Measurements from ENCODE around the gene TRAPPC8.
"Not testable (repeated sequence)": the region's sequence is repeated elsewhere in the genome, so short reads cannot be mapped to it uniquely, and the experiment has no call there.

TRAPPC8 gene

GRCh38 chr18:31901063-31901462 lies 41.9 kb downstream of the TRAPPC8 start:
- no peaks in the 10 kb centered on the region for H3K27me3 Mint-ChIP-seq
- H3K27ac Mint-ChIP-seq: peak overlapping the region in 1 of 2 donors; percentile 62
- no peak overlapping the region for H3K4me3 Mint-ChIP-seq
- ATAC-seq: no peak
- H3K4me1 Mint-ChIP-seq: no peaks in the 10 kb centered on the region
- no peak for DNase-seq
- no peaks in the 10 kb centered on the region for H3K9me3 Mint-ChIP-seq

- not testable (repeated sequence) for H3K9me3 Mint-ChIP-seq, H3K4me1 Mint-ChIP-seq, ATAC-seq, H3K27me3 Mint-ChIP-seq, DNase-seq, H3K4me3 Mint-ChIP-seq
- H3K27ac Mint-ChIP-seq: peak overlapping the region in 1 of 2 donors; percentile 63
Observed at GRCh38 chr18:31899771-31900170, 43.2 kb downstream of the TRAPPC8 start.

- no peak overlapping the region for H3K27ac Mint-ChIP-seq
Observed at GRCh38 chr18:31892936-31893335, 50.0 kb downstream of the TRAPPC8 start.

GRCh38 chr18:31891566-31891965 lies 51.4 kb downstream of the TRAPPC8 start:
- H3K9me3 Mint-ChIP-seq: no peaks in the 10 kb centered on the region
- no peak overlapping the region for H3K4me3 Mint-ChIP-seq
- no peak for DNase-seq
- H3K27ac Mint-ChIP-seq: no peak overlapping the region
- ATAC-seq: no peak
- no peaks in the 10 kb centered on the region for H3K4me1 Mint-ChIP-seq
- no peaks in the 10 kb centered on the region for H3K27me3 Mint-ChIP-seq

More at GRCh38 chr18:31892936-31893335, 50.0 kb downstream of the TRAPPC8 start:
- DNase-seq: no peak
- no peaks in the 10 kb centered on the region for H3K27me3 Mint-ChIP-seq
- no peaks in the 10 kb centered on the region for H3K9me3 Mint-ChIP-seq
- H3K4me3 Mint-ChIP-seq: no peak overlapping the region
- no peaks in the 10 kb centered on the region for H3K4me1 Mint-ChIP-seq
- ATAC-seq: no peak

- no peaks in the 10 kb centered on the region for H3K27me3 Mint-ChIP-seq
- peaks cover 4 to 20% of the 10 kb centered on the region in 2 donors for H3K9me3 Mint-ChIP-seq
- H3K27ac Mint-ChIP-seq: no peak overlapping the region
- no peak for DNase-seq
- H3K4me3 Mint-ChIP-seq: no peak overlapping the region
- no peak for ATAC-seq
- H3K4me1 Mint-ChIP-seq: peaks cover 16% of the 10 kb centered on the region
Observed at GRCh38 chr18:31884020-31884419, 58.9 kb downstream of the TRAPPC8 start.

- DNase-seq (no peak), ATAC-seq (no peak)
- Mint-ChIP-seq H3K27ac (no peak overlapping the region), H3K9me3 (peaks cover 4 to 20% of the 10 kb centered on the region in 2 donors), H3K27me3 (no peaks in the 10 kb centered on the region), H3K4me1 (peaks cover 16% of the 10 kb centered on the region), H3K4me3 (no peak overlapping the region)
Observed at GRCh38 chr18:31880186-31880898, 62.6 kb downstream of the TRAPPC8 start.

- peaks cover 4 to 20% of the 10 kb centered on the region in 2 donors for H3K9me3 Mint-ChIP-seq
- no peak for DNase-seq
- H3K27me3 Mint-ChIP-seq: no peaks in the 10 kb centered on the region
- no peak overlapping the region for H3K4me3 Mint-ChIP-seq
- peaks cover 16% of the 10 kb centered on the region for H3K4me1 Mint-ChIP-seq
- ATAC-seq: no peak
- peak overlapping the region in 1 of 2 donors; percentile 9 for H3K27ac Mint-ChIP-seq
Observed at GRCh38 chr18:31878358-31878757, 64.6 kb downstream of the TRAPPC8 start.

- ATAC-seq: no peak
- Mint-ChIP-seq H3K4me1 (peaks cover 16% of the 10 kb centered on the region), H3K4me3 (no peak overlapping the region), H3K27ac (no peak overlapping the region), H3K27me3 (no peaks in the 10 kb centered on the region), H3K9me3 (peaks cover 4 to 20% of the 10 kb centered on the region in 2 donors)
- no peak for DNase-seq
Observed at GRCh38 chr18:31877900-31878299, 65.0 kb downstream of the TRAPPC8 start.

GRCh38 chr18:31876707-31877106 lies 66.2 kb downstream of the TRAPPC8 start:
- Mint-ChIP-seq H3K4me1 (peaks cover 16% of the 10 kb centered on the region), H3K4me3 (no peak overlapping the region), H3K9me3 (peaks cover 0 to 13% of the 10 kb centered on the region in 2 donors), H3K27ac (no peak overlapping the region), H3K27me3 (no peaks in the 10 kb centered on the region)
- DNase-seq (no peak), ATAC-seq (no peak)

- H3K4me1 Mint-ChIP-seq: peaks cover 9% of the 10 kb centered on the region
- ATAC-seq (no peak), DNase-seq (no peak)
- H3K9me3 Mint-ChIP-seq: peaks cover 0 to 3% of the 10 kb centered on the region in 2 donors
- peak overlapping the region in 1 of 2 donors; percentile 68 for H3K27ac Mint-ChIP-seq
- H3K4me3 Mint-ChIP-seq: no peak overlapping the region
- H3K27me3 Mint-ChIP-seq: no peaks in the 10 kb centered on the region
Observed at GRCh38 chr18:31875301-31875700, 67.6 kb downstream of the TRAPPC8 start.

GRCh38 chr18:31863103-31863502 lies 79.8 kb downstream of the TRAPPC8 start:
- no peaks in the 10 kb centered on the region for H3K27me3 Mint-ChIP-seq
- no peak for ATAC-seq
- H3K9me3 Mint-ChIP-seq: no peaks in the 10 kb centered on the region
- no peak for DNase-seq
- H3K27ac Mint-ChIP-seq: no peak overlapping the region
- H3K4me3 Mint-ChIP-seq: no peak overlapping the region
- no peaks in the 10 kb centered on the region for H3K4me1 Mint-ChIP-seq

GRCh38 chr18:31860488-31860887 lies 82.4 kb downstream of the TRAPPC8 start:
- Mint-ChIP-seq H3K9me3 (no peaks in the 10 kb centered on the region), H3K27ac (peak overlapping the region in 1 of 2 donors; percentile 78), H3K4me1 (no peaks in the 10 kb centered on the region), H3K27me3 (no peaks in the 10 kb centered on the region), H3K4me3 (no peak overlapping the region)
- DNase-seq (no peak), ATAC-seq (no peak)

GRCh38 chr18:31857526-31858106 lies 85.3 kb downstream of the TRAPPC8 start:
- Mint-ChIP-seq H3K27ac (no peak overlapping the region), H3K4me3 (no peak overlapping the region), H3K9me3 (no peaks in the 10 kb centered on the region), H3K27me3 (no peaks in the 10 kb centered on the region), H3K4me1 (no peaks in the 10 kb centered on the region)
- no peak for DNase-seq
- ATAC-seq: no peak

- H3K27me3 Mint-ChIP-seq: no peaks in the 10 kb centered on the region
- DNase-seq (no peak), ATAC-seq (no peak)
- no peaks in the 10 kb centered on the region for H3K4me1 Mint-ChIP-seq
- no peak overlapping the region for H3K4me3 Mint-ChIP-seq
- H3K27ac Mint-ChIP-seq: no peak overlapping the region
- H3K9me3 Mint-ChIP-seq: no peaks in the 10 kb centered on the region
Observed at GRCh38 chr18:31850844-31851243, 92.1 kb downstream of the TRAPPC8 start.

- DNase-seq (no peak), ATAC-seq (no peak)
- H3K9me3 Mint-ChIP-seq: no peaks in the 10 kb centered on the region
- H3K27ac Mint-ChIP-seq: no peak overlapping the region
- H3K4me1 Mint-ChIP-seq: no peaks in the 10 kb centered on the region
- H3K4me3 Mint-ChIP-seq: no peak overlapping the region
- H3K27me3 Mint-ChIP-seq: no peaks in the 10 kb centered on the region
Observed at GRCh38 chr18:31840499-31840898, 102.4 kb downstream of the TRAPPC8 start.

GRCh38 chr18:31837879-31838278 lies 105.0 kb downstream of the TRAPPC8 start:
- no peaks in the 10 kb centered on the region for H3K4me1 Mint-ChIP-seq
- DNase-seq: no peak
- H3K9me3 Mint-ChIP-seq: no peaks in the 10 kb centered on the region
- no peak overlapping the region for H3K4me3 Mint-ChIP-seq
- no peaks in the 10 kb centered on the region for H3K27me3 Mint-ChIP-seq
- no peak for ATAC-seq
- no peak overlapping the region for H3K27ac Mint-ChIP-seq

Data from stimulated activated naive CD8-positive, alpha-beta T cell treated with anti-CD3 and anti-CD28 coated beads, Interleukin-15, amount 100 ng/mL, for 72 hours (primary cell).